ENCODE results near the gene STAG1. TPM values are rescaled to one million over a fixed set of nuclear protein-coding genes. Genes with fewer than 3 reads are reported as not detected.
"Not testable (repeated sequence)": the region's sequence is repeated elsewhere in the genome, so short reads cannot be mapped to it uniquely, and the experiment has no call there.

Gene STAG1
- total and polyA plus RNA-seq, 2 experiments from 2014 or later: 12.4 to 41.1 TPM

DNA sequence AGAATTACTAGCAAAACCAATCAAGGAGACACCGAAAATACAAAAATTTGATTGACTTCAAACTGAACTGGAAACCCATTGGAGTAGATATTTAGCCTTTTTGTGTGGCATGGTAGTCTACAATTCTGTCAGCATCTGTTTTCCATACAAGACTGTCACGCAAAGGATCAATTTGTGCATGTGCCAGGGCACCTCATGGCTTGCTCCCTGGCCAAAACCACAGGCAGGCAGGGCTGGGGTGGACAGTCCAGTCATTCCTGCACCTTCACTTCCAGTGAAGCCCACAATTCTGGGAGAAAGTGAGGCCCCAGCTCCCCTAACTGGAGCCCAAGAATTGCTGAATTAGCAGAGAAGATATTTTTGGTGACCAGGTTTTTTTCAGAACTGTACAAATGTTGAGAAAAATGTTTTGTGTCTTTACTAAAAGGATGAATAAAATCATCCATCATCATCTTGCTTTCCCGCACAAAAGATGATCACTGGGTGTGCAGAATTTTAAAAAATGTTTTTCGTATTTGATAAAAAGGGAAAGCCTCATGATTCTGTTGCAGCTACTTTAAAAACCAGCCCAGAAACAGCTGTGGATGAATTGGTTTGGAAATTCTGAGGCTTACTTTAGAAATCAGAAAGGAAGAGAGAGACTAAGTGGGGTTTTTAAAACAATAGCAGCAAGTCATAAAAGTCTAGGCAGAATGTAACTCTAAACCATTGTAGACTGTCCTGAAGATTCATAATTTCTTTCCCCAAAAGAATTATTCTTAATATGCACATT is 415.7 kb downstream of the STAG1 start:
- Histone ChIP-seq H3K27ac (no peak overlapping the region), H3K79me2 (no peaks in the 10 kb centered on the region), H3K9me2 (replicated peaks; ENCODE audit: insufficient read depth) (no peaks in the 10 kb centered on the region), H2AFZ (no peak overlapping the region), H3K4me3 (no peak overlapping the region), H3K36me3 (replicated peaks; ENCODE audit: insufficient read depth, low read depth) (no peaks in the 10 kb centered on the region), H4K20me1 (ENCODE audit: insufficient read depth, poor library complexity, severe bottlenecking) (no peaks in the 10 kb centered on the region), H3K27me3 (no peaks in the 10 kb centered on the region), H3K4me2 (no peak overlapping the region), H3K4me1 (ENCODE audit: insufficient read depth) (no peaks in the 10 kb centered on the region), H3K9me3 (ENCODE audit: low read depth) (no peaks in the 10 kb centered on the region)
- no peak for DNase-seq (ENCODE audit: low spot score)
- TF ChIP-seq, protein P1, sequence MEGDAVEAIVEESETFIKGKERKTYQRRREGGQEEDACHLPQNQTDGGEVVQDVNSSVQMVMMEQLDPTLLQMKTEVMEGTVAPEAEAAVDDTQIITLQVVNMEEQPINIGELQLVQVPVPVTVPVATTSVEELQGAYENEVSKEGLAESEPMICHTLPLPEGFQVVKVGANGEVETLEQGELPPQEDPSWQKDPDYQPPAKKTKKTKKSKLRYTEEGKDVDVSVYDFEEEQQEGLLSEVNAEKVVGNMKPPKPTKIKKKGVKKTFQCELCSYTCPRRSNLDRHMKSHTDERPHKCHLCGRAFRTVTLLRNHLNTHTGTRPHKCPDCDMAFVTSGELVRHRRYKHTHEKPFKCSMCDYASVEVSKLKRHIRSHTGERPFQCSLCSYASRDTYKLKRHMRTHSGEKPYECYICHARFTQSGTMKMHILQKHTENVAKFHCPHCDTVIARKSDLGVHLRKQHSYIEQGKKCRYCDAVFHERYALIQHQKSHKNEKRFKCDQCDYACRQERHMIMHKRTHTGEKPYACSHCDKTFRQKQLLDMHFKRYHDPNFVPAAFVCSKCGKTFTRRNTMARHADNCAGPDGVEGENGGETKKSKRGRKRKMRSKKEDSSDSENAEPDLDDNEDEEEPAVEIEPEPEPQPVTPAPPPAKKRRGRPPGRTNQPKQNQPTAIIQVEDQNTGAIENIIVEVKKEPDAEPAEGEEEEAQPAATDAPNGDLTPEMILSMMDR (IDR thresholded peaks at IDR 0.05; ENCODE audit: poor library complexity): no peak
- TF ChIP-seq EZH2phosphoT487 (IDR thresholded peaks at IDR 0.05; ENCODE audit: low read depth, severe bottlenecking, unreplicated experiment): no peak
- no peak for TF ChIP-seq EZH2 (IDR thresholded peaks at IDR 0.05; ENCODE audit: borderline replicate concordance)
- 97% methylated on average over 4 of the region's 4 CpGs for WGBS (ENCODE audit: low lambda C conversion rate, missing lambda C conversion rate)

DNA sequence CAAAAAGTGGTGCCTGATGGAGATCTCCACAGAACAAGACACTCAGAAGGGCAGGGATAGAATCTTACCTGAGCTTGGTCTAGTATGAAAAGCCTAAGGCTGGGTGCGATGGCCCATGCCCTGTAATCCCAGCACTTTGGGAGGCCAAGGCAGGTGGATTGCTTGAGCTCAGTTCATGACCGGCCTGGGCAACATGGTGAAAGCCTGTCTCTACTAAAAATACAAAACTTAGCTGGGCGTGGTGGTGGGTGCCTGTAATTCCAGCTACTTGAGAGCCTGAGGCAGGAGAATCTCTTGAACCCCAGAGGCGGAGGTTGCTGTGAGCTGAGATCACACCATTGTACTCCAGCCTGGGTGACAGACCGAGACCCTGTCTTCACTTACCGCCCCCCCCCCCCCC is 417.5 kb downstream of the STAG1 start:
- not testable (repeated sequence) for H3K36me3 ChIP-seq (replicated peaks; ENCODE audit: insufficient read depth, low read depth); H3K4me2 ChIP-seq; H3K27ac ChIP-seq; H2AFZ ChIP-seq; H3K4me3 ChIP-seq; H3K9me3 ChIP-seq (ENCODE audit: low read depth); H3K9me2 ChIP-seq (replicated peaks; ENCODE audit: insufficient read depth); DNase-seq (ENCODE audit: low spot score); H3K4me1 ChIP-seq (ENCODE audit: insufficient read depth); H4K20me1 ChIP-seq (ENCODE audit: insufficient read depth, poor library complexity, severe bottlenecking); H3K79me2 ChIP-seq; H3K27me3 ChIP-seq
- 100% methylated on average over 5 of the region's 6 CpGs for WGBS (ENCODE audit: low lambda C conversion rate, missing lambda C conversion rate)

DNA sequence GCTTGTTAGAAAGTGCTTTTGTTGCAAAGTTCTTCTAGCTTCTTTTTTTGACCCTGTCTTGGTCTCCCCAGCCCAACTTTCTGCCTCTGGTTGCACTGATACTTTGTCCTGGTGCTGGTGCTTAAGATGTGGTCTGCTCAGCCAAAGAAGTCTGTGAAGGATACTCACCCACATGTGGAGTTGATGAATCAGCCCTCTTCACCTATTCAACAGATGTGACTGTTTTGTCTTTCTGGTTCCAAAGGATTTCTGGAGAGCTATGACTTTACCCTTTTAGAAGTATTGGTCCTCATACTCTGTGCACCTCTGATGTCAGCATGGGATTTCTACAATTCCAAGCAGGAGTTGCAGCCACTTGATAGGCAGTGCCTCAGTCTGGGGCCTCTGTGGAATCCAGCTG is 418.0 kb downstream of the STAG1 start:
- Histone ChIP-seq H3K9me2 (replicated peaks; ENCODE audit: insufficient read depth) (no peaks in the 10 kb centered on the region), H3K4me1 (ENCODE audit: insufficient read depth) (no peaks in the 10 kb centered on the region), H3K79me2 (no peaks in the 10 kb centered on the region), H3K36me3 (replicated peaks; ENCODE audit: insufficient read depth, low read depth) (no peaks in the 10 kb centered on the region), H3K9me3 (ENCODE audit: low read depth) (no peaks in the 10 kb centered on the region), H3K27me3 (no peaks in the 10 kb centered on the region), H3K27ac (no peak overlapping the region), H2AFZ (no peak overlapping the region), H3K4me2 (no peak overlapping the region), H3K4me3 (no peak overlapping the region), H4K20me1 (ENCODE audit: insufficient read depth, poor library complexity, severe bottlenecking) (no peaks in the 10 kb centered on the region)
- TF ChIP-seq, protein P1 (IDR thresholded peaks at IDR 0.05; ENCODE audit: poor library complexity): no peak
- TF ChIP-seq EZH2phosphoT487 (IDR thresholded peaks at IDR 0.05; ENCODE audit: low read depth, severe bottlenecking, unreplicated experiment) (no peak), EZH2 (IDR thresholded peaks at IDR 0.05; ENCODE audit: borderline replicate concordance) (no peak)
- DNase-seq (ENCODE audit: low spot score): no peak

DNA sequence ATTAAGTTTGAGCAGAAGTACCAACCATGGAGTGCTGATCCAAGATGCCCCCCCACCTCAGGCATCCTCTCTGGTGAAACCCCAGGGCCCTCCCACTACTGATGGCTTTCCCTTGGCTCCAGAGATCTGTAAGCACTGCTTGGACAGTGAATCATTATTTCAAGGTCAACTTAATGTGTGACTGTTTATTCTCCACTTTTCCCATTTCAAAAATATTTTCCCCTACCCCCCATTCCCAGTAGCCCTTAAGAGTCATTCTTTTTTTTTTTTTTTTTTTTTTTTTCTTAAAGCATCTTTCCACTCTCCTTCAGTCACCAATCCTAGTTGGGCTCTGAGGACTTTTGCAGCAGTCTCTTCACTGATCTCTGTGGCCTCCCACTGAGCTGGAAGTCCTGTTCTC is 419.4 kb downstream of the STAG1 start:
- TF ChIP-seq EZH2 (IDR thresholded peaks at IDR 0.05; ENCODE audit: borderline replicate concordance) (no peak), EZH2phosphoT487 (IDR thresholded peaks at IDR 0.05; ENCODE audit: low read depth, severe bottlenecking, unreplicated experiment) (no peak)
- TF ChIP-seq, protein P1 (IDR thresholded peaks at IDR 0.05; ENCODE audit: poor library complexity): no peak
- Histone ChIP-seq H3K27ac (no peak overlapping the region), H3K27me3 (no peaks in the 10 kb centered on the region), H3K4me3 (no peak overlapping the region), H3K9me3 (ENCODE audit: low read depth) (no peaks in the 10 kb centered on the region), H3K4me1 (ENCODE audit: insufficient read depth) (no peaks in the 10 kb centered on the region), H3K9me2 (replicated peaks; ENCODE audit: insufficient read depth) (no peaks in the 10 kb centered on the region), H3K4me2 (no peak overlapping the region), H2AFZ (no peak overlapping the region), H3K79me2 (no peaks in the 10 kb centered on the region), H4K20me1 (ENCODE audit: insufficient read depth, poor library complexity, severe bottlenecking) (no peaks in the 10 kb centered on the region), H3K36me3 (replicated peaks; ENCODE audit: insufficient read depth, low read depth) (no peaks in the 10 kb centered on the region)
- DNase-seq (ENCODE audit: low spot score): no peak

Measured in hepatocyte (in vitro differentiated cells).